GM12874 (cell line): ENCODE results near the gene C1GALT1.

Experiments
- TF ChIP-seq, protein P1 (sequence below): IDR thresholded peaks from 2 replicates; pipeline ENCODE4 v1.5.1; 2011; ENCODE audit warnings: low read depth, mild to moderate bottlenecking, control low read depth, low read length, moderate library complexity; ENCODE audit not compliant: insufficient read depth

Gene C1GALT1

GRCh38 chr7:7203813-7204575 lies 21.6 kb downstream of the C1GALT1 start:
- TF ChIP-seq, protein P1, sequence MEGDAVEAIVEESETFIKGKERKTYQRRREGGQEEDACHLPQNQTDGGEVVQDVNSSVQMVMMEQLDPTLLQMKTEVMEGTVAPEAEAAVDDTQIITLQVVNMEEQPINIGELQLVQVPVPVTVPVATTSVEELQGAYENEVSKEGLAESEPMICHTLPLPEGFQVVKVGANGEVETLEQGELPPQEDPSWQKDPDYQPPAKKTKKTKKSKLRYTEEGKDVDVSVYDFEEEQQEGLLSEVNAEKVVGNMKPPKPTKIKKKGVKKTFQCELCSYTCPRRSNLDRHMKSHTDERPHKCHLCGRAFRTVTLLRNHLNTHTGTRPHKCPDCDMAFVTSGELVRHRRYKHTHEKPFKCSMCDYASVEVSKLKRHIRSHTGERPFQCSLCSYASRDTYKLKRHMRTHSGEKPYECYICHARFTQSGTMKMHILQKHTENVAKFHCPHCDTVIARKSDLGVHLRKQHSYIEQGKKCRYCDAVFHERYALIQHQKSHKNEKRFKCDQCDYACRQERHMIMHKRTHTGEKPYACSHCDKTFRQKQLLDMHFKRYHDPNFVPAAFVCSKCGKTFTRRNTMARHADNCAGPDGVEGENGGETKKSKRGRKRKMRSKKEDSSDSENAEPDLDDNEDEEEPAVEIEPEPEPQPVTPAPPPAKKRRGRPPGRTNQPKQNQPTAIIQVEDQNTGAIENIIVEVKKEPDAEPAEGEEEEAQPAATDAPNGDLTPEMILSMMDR = no peak

DNA sequence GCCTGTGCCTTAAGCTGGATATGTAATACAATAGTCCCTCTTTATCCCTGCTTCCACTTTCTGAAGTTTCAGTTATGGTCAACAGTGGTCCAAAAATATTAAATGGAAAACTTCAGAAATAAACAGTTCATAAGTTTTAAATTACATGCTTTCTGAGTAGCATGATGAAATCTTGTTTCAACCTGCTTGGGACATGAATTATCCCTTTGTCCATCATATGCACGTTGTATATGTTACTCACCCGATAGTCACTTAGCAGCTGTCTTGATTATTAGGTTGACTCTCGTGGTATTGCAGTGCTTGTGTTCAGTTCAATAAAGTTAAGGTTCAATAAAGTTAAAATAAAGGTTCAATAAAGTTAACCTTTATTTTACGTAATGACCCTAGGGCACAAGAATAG lies 25.5 kb downstream of the C1GALT1 start:
- TF ChIP-seq, protein P1 = no peak

DNA sequence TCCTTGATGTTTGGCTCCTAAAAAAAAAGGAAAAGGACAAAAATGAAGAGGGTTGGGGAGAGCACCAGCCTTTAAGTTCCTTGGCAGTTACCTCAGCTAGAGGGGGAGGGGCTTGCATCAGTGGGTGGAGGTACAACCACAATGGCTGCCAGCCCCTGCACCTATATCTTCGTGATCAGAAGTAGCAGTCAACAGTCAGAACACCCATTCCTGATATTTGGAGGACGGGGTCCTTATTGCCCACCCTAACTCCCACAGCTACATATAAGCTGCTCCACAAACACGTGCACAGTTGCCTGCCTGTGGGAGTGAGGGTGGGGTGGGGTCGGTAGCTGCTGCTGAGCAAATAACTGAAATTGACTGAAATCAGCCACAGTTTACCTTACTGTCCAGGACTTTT lies 26.2 kb downstream of the C1GALT1 start:
- TF ChIP-seq, protein P1 = no peak

- TF ChIP-seq, protein P1 = no peak
Observed at GRCh38 chr7:7209412-7210050, 27.2 kb downstream of the C1GALT1 start.

GRCh38 chr7:7210475-7211237 lies 28.3 kb downstream of the C1GALT1 start:
- TF ChIP-seq, protein P1 = no peak

GRCh38 chr7:7212612-7213011 lies 30.3 kb downstream of the C1GALT1 start:
- TF ChIP-seq, protein P1 = no peak
